ENCODE results near the gene MPV17L2.

The MPV17L2 gene

DNA sequence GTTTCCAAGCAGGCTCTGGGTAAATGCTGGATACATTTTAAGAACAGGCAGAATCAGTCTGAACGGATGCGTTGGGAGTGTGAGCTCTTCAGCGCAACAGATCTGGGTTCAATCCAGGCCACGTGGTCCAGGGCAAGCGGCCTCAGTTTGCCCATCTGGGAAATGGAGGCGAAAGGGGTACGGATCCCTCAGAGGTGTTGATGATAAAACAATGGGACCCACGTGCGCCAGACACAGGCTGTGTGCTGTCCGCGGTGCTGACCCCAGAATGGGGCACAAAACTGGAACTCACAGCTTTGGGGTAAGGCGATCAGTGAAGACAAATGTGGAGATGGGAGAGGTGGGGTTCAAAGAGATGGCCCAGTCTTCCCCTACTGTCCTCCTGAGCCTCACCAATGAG is 46.3 kb downstream of the MPV17L2 start:
- DNase-seq (ENCODE audit: low spot score), result no peak

DNA sequence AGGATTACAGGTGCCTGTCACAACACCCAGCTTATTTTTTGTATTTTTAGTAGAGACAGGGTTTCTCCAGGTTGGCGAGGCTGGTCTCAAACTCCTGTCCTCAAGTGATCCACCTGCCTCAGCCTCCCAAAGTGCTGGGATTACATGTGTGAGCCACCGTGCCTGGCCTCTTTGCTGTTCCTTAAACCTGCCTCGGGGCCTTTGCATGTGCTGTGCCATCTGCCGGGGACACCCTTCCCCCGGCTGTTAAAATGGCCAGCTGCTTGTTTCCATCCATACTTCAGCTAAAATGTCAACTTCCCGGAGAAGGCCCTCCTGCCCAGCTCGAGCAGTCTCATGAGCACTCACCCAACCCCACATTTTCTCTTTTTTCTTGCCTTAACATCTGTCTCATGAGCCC is 52.3 kb downstream of the MPV17L2 start:
- no peak for DNase-seq (ENCODE audit: low spot score)

Data from hepatic stellate cell (primary cell).